HG03439 (cell line): ENCODE measurements around the gene EEF2KMT.
"Not testable (repeated sequence)": the region's sequence is repeated elsewhere in the genome, so short reads cannot be mapped to it uniquely, and the experiment has no call there.

Experiments used
- ATAC-seq: cut with Tn5 transposase; IDR thresholded peaks from one replicate; pipeline ENCODE4 v1.9.1; 2021; ENCODE audit warnings: mild to moderate bottlenecking, moderate library complexity; ENCODE audit not compliant: unreplicated experiment

EEF2KMT gene

GRCh38 chr16:5071681-5072333 lies 25.8 kb downstream of the EEF2KMT start, which contains the start of gene ALG1:
ALG1 (plus strand) TSS chr16:5071843; CDS start chr16:5071850, 7 bp downstream.
- peak; percentile 91 for ATAC-seq

- ATAC-seq, result no peak
Observed at GRCh38 chr16:5071341-5071680, 26.3 kb downstream of the EEF2KMT start.

GRCh38 chr16:5070431-5071186 lies 27.0 kb downstream of the EEF2KMT start:
- ATAC-seq, result no peak

- no peak for ATAC-seq
Observed at GRCh38 chr16:5069854-5070253, 27.7 kb downstream of the EEF2KMT start.

DNA sequence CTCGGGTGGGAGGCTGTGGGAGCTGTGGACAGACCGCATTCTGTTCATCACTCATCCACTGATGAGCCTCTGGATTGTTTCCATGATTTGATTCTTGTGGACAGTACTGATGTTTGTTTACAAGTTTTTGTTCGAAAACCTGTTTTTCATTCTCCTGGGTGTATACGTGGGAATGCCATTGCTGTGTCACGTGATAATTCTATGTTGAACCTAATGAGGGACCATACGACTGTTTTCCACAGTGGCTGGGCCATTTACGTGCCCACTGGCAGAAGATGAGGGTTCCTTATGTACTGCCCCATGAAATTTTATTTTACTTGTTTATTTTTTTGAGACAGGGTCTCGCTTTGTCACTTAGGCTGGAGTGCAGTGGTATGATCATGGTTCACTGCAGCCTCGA lies 28.5 kb downstream of the EEF2KMT start:
- ATAC-seq, result no peak

- ATAC-seq, result no peak
Observed at GRCh38 chr16:5066511-5066910, 31.1 kb downstream of the EEF2KMT start.

GRCh38 chr16:5065813-5066212 lies 31.8 kb downstream of the EEF2KMT start, which contains the start of gene C16orf89:
C16orf89 (minus strand) TSS chr16:5065956; CDS start chr16:5065908, 48 bp downstream.
- no peak for ATAC-seq

DNA sequence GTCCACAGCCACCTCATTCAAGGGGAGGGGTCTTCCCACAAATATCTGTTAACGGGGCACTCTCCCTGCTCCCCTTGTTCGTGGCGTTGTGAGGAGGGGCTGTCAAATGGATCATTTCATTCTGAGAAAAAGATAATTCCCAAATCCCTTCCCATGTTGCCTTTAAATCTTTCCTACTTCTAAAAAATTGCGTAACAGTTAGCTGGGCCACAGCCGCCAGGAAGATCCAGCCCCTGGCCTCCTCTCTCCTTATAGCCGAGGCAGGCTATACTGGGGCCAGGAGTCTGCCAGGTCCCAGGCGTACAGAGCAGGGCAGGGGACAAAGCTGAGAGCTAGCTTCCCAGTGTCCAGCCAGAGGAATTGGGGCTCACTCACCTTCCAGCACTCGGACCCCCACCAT lies 32.3 kb downstream of the EEF2KMT start:
- ATAC-seq, result no peak

- no peak for ATAC-seq
Observed at GRCh38 chr16:5064915-5065314, 32.7 kb downstream of the EEF2KMT start.

GRCh38 chr16:5062790-5063765 lies 34.5 kb downstream of the EEF2KMT start:
- ATAC-seq, result no peak

DNA sequence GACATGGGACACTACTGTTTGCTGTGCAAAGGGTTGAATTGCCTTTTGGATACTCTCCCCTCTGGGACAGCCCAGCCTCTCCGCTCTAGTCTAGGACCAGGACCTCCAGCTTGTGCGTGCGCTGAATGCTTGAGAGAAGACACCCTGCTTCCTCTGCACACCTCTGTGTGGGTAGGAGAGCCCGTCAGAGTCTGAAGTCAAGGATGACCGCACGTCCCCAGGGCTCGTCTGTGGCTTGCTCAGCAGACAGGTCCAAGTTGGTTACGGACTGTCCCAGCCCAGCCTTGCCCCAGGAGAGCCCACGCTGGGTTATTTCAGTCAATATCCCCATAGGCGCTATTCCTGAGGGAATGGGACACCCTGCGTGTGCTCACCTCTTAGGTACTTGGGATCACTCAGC lies 35.5 kb downstream of the EEF2KMT start:
- no peak for ATAC-seq

DNA sequence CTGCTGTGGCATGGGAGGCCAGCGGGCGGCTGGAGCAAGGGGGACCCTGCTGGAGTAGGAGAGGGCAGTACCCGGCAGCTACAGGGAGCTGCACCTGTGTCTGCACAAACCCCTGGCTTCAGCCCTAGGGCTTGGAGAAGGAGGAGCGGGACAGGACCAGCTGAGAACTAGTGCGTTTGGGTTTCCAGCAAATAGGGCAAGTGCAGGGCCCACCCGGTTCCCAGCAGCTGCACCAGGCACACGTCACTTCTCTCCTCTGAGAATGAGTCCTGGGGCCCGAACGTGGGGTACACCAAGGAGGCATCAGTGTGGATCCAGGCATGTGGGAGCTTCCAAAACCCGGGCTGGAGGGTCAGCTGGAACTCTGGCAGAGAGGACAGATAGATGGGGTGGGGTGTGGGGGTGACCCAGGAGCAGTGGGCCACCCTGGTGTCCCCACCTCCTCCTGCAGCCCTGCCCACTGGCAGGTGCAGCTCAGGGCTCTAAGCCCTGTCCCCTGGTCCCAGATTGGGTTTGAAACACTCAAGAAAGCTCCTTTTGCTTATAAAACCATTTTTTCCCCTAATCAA lies 37.4 kb downstream of the EEF2KMT start:
- no peak for ATAC-seq

- ATAC-seq, result no peak
Observed at GRCh38 chr16:5059386-5060072, 38.1 kb downstream of the EEF2KMT start.

GRCh38 chr16:5058476-5058875 lies 39.1 kb downstream of the EEF2KMT start:
- no peak for ATAC-seq

DNA sequence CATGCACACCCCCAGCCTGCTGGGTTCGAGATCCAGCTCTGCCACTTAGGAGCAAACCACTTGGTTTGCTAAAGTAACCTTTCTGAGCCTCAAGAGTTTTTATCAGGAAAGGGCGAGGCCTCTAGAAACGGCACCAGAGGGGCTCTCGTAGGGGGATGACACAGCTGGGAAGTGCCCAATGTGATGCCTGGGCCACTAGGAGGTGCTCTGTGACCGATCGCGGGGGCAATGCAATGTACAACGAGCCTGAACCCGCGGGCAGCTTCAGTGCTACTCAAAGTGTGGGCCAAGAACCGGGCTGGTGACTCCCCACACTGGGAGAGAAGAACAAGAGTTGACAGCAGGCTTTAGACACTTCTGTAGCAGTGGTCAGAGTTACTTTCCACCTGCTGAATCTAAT lies 41.2 kb downstream of the EEF2KMT start:
- no peak for ATAC-seq

- ATAC-seq, result no peak
Observed at GRCh38 chr16:5054876-5055865, 42.4 kb downstream of the EEF2KMT start.

- no peak for ATAC-seq
Observed at GRCh38 chr16:5046914-5047313, 50.7 kb downstream of the EEF2KMT start.

DNA sequence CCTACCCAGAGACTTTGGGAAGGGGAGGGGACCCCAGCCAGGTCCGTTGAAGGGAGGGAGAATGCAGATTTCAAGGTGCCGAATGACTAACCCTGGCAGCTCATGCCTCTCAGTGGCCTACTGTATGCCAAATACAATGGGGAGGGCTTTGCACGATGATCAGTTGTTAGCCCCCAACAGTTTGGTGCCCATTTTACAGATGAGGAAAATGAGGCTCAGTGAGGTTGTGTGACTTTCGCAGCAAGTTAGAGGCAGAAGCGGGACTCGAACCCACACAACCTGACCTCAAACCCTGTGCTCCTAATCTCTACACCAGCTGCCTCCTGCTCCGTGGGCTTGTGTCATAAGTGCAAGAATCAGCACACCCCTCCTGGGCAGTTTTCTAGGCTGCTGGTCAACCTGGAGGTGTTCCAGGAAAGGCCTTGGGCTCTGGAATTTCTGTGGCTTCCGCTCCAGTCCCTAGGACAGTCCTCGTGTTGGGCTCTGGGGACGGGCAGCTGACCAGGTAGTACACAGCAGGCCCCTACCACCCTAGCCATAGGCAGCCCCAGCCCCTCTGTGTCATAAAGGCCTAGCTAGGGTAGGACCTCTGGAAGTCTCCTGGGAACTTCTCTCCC lies 52.0 kb downstream of the EEF2KMT start:
- ATAC-seq, result no peak

- not testable (repeated sequence) for ATAC-seq
Observed at GRCh38 chr16:5044581-5044980, 53.0 kb downstream of the EEF2KMT start.
